Measurements from ENCODE around the gene POLR2J.
"Not testable (repeated sequence)": the region's sequence is repeated elsewhere in the genome, so short reads cannot be mapped to it uniquely, and the experiment has no call there.

GRCh38 chr7:102517550-102518147 is 38.9 kb upstream of the POLR2J start, which contains the start of gene RASA4B:
- not testable (repeated sequence) for TF ChIP-seq BHLHE40 (IDR thresholded peaks at IDR 0.05; ENCODE audit: borderline replicate concordance); FOXM1 (IDR thresholded peaks at IDR 0.05; ENCODE audit: borderline replicate concordance); LEF1 (IDR thresholded peaks at IDR 0.05; ENCODE audit: borderline replicate concordance); ELF4 (IDR thresholded peaks at IDR 0.05); TARDBP (IDR thresholded peaks at IDR 0.05); L3MBTL2 (conservative IDR thresholded peaks at IDR 0.05); PKNOX1 (IDR thresholded peaks at IDR 0.05); FOXA1 (IDR thresholded peaks at IDR 0.05); HDGF (IDR thresholded peaks at IDR 0.05; ENCODE audit: borderline replicate concordance); SP1 (IDR thresholded peaks at IDR 0.05); ARNT (IDR thresholded peaks at IDR 0.05); FOXK2 (IDR thresholded peaks at IDR 0.05); ZNF384 (IDR thresholded peaks at IDR 0.05)
